PFSK-1 (cell line): Measurements from ENCODE around the gene CDK5R2.

Experiments used
- FOXP2 ChIP-seq: optimal IDR thresholded peaks from 2 replicates; pipeline ENCODE3; 2011; ENCODE audit warnings: borderline replicate concordance, control low read depth, inconsistent platforms; ENCODE audit not compliant: insufficient read depth; ENCODE audit errors: extremely low read length, extremely low read depth
- POLR2AphosphoS5 ChIP-seq: IDR thresholded peaks from 2 replicates; pipeline ENCODE4 v1.6.1; 2012; ENCODE audit warnings: low read depth, mild to moderate bottlenecking, control low read depth, low read length, moderate library complexity
- REST ChIP-seq, 2 experiments: IDR thresholded peaks; 2 replicates each; pipeline versions ENCODE4 v1.6.1 to v1.8.0; 2011 to 2012; ENCODE audit warnings: low read depth in 2 of 2, low read length in 2 of 2, control low read depth in 1 of 2, inconsistent platforms in 1 of 2, mild to moderate bottlenecking in 1 of 2, moderate library complexity in 1 of 2; ENCODE audit not compliant: insufficient read depth in 1 of 2
- SIN3A ChIP-seq: IDR thresholded peaks from 2 replicates; pipeline ENCODE4 v1.6.1; 2012; ENCODE audit warnings: mild to moderate bottlenecking, low read length, moderate library complexity, borderline replicate concordance; ENCODE audit not compliant: insufficient read depth
- TAF1 ChIP-seq: IDR thresholded peaks from 2 replicates; pipeline ENCODE4 v1.6.1; 2012; ENCODE audit warnings: low read length, control low read depth, borderline replicate concordance; ENCODE audit not compliant: insufficient read depth

Gene CDK5R2

GRCh38 chr2:219003267-219003634 lies 43.8 kb downstream of the CDK5R2 start:
- no peak for TF ChIP-seq FOXP2
- no peak for TF ChIP-seq POLR2AphosphoS5
- TF ChIP-seq TAF1, result no peak
- TF ChIP-seq SIN3A, result no peak
- no peak for TF ChIP-seq REST (IDR thresholded peaks at IDR 0.05; ENCODE audit: insufficient read depth in 1 of 2, low read depth in 2 of 2, low read length in 2 of 2)

- TF ChIP-seq TAF1 (no peak), POLR2AphosphoS5 (no peak), SIN3A (no peak), REST (IDR thresholded peaks at IDR 0.05; ENCODE audit: insufficient read depth in 1 of 2, low read depth in 2 of 2, low read length in 2 of 2) (no peak), FOXP2 (no peak)
These were observed 44.5 kb downstream of the CDK5R2 start for GRCh38 chr2:219003979-219004378.

- no peak for TF ChIP-seq TAF1
- TF ChIP-seq SIN3A, result no peak
- TF ChIP-seq POLR2AphosphoS5, result no peak
- no peak for TF ChIP-seq FOXP2
- no peak for TF ChIP-seq REST (IDR thresholded peaks at IDR 0.05; ENCODE audit: insufficient read depth in 1 of 2, low read depth in 2 of 2, low read length in 2 of 2)
These were observed 49.8 kb downstream of the CDK5R2 start for GRCh38 chr2:219009294-219009693.

- TF ChIP-seq REST (IDR thresholded peaks at IDR 0.05; ENCODE audit: insufficient read depth in 1 of 2, low read depth in 2 of 2, low read length in 2 of 2) (no peak), FOXP2 (no peak), SIN3A (no peak), POLR2AphosphoS5 (no peak), TAF1 (no peak)
These were observed 50.8 kb downstream of the CDK5R2 start for GRCh38 chr2:219010162-219010756.

GRCh38 chr2:219010873-219011272 lies 51.4 kb downstream of the CDK5R2 start:
- TF ChIP-seq SIN3A, result no peak
- TF ChIP-seq TAF1, result no peak
- TF ChIP-seq POLR2AphosphoS5, result no peak
- no peak for TF ChIP-seq FOXP2
- no peak for TF ChIP-seq REST (IDR thresholded peaks at IDR 0.05; ENCODE audit: insufficient read depth in 1 of 2, low read depth in 2 of 2, low read length in 2 of 2)
